GM23338 (cell line): ENCODE results near the gene CLK1. TPM values are rescaled to one million over a fixed set of nuclear protein-coding genes. Genes with fewer than 3 reads are reported as not detected.

Source experiments
- ATAC-seq: fragments of 200-7000 bp; cut with Tn5 transposase; 3 replicates; pipeline ENCODE4 v1.9.1; 2020
- DNase-seq: peaks from one replicate; pipeline ENCODE4 v3.0.0-alpha.2; 2015; ENCODE audit warnings: low spot score
- H2AFZ ChIP-seq: fragments of 200-600 bp; sonication (generic); 2 replicates; pipeline ENCODE4 v1.8.0; 2016; ENCODE audit warnings: antibody characterized with exemption, mild to moderate bottlenecking, moderate library complexity
- H3F3A ChIP-seq: fragments of 200-600 bp; sonication (generic); replicated peaks from 2 replicates; pipeline ENCODE4 v1.8.0; 2017; ENCODE audit warnings: antibody characterized with exemption, mixed run types, low read depth
- H3K27ac ChIP-seq: fragments of 200-600 bp; sonication (generic); 2 replicates; pipeline ENCODE4 v1.6.1; 2016; ENCODE audit warnings: low read depth
- H3K27me3 ChIP-seq: fragments of 200-600 bp; sonication (generic); 2 replicates; pipeline ENCODE4 v1.8.0; 2016; ENCODE audit warnings: mild to moderate bottlenecking, mixed run types, moderate library complexity; ENCODE audit not compliant: insufficient read depth
- H3K36me3 ChIP-seq: fragments of 200-600 bp; sonication (generic); 2 replicates; pipeline ENCODE4 v1.8.0; 2016; ENCODE audit warnings: mild to moderate bottlenecking; ENCODE audit not compliant: insufficient read depth
- H3K4me1 ChIP-seq: fragments of 200-600 bp; sonication (generic); 2 replicates; pipeline ENCODE4 v1.8.0; 2016; ENCODE audit warnings: mild to moderate bottlenecking, moderate library complexity; ENCODE audit not compliant: insufficient read depth
- H3K4me2 ChIP-seq: fragments of 200-600 bp; sonication (generic); 2 replicates; pipeline ENCODE4 v1.7.1; 2017; ENCODE audit warnings: mixed run types
- H3K4me3 ChIP-seq: fragments of 200-600 bp; sonication (generic); 2 replicates; pipeline ENCODE4 v1.6.1; 2016; ENCODE audit warnings: mixed run types
- H3K79me2 ChIP-seq: fragments of 200-600 bp; sonication (generic); replicated peaks from 2 replicates; pipeline ENCODE4 v1.8.0; 2017; ENCODE audit warnings: mild to moderate bottlenecking; ENCODE audit not compliant: insufficient read depth
- H3K9me2 ChIP-seq: fragments of 200-600 bp; sonication (generic); 2 replicates; pipeline ENCODE4 v1.8.0; 2017; ENCODE audit not compliant: insufficient read depth
- H4K20me1 ChIP-seq: fragments of 200-600 bp; sonication (generic); replicated peaks from 2 replicates; pipeline ENCODE4 v1.8.0; 2017; ENCODE audit warnings: mild to moderate bottlenecking; ENCODE audit not compliant: insufficient read depth
- H3K27ac Mint-ChIP-seq: 2 replicates; pipeline ENCODE4 v1.8.0; 2020; ENCODE audit warnings: inconsistent platforms, mild to moderate bottlenecking, moderate library complexity, mixed read lengths
- H3K27me3 Mint-ChIP-seq: 3 replicates; pipeline ENCODE4 v1.8.0; 2022; ENCODE audit warnings: low read depth, mild to moderate bottlenecking, moderate library complexity, mixed read lengths, inconsistent platforms; ENCODE audit not compliant: insufficient read depth, poor library complexity
- H3K36me3 Mint-ChIP-seq: 3 replicates; pipeline ENCODE4 v1.8.0; 2021; ENCODE audit warnings: low read depth, mild to moderate bottlenecking, inconsistent platforms, moderate library complexity, mixed read lengths
- H3K4me1 Mint-ChIP-seq: 3 replicates; pipeline ENCODE4 v1.8.0; 2020; ENCODE audit warnings: mild to moderate bottlenecking, inconsistent platforms, mixed read lengths
- H3K4me3 Mint-ChIP-seq: 3 replicates; pipeline ENCODE4 v1.8.0; 2021; ENCODE audit warnings: moderate library complexity, mild to moderate bottlenecking, inconsistent platforms, mixed read lengths
- H3K9me3 Mint-ChIP-seq: 3 replicates; pipeline ENCODE4 v1.8.0; 2020; ENCODE audit warnings: moderate library complexity, mild to moderate bottlenecking, inconsistent platforms, mixed read lengths
- CREB1 ChIP-seq: fragments of 250-450 bp; sonication (Bioruptor Pico); IDR thresholded peaks from 2 replicates; pipeline ENCODE4 v1.5.0; 2020; ENCODE audit warnings: low read depth, mild to moderate bottlenecking, moderate library complexity
- CTCF ChIP-seq, 2 experiments: fragments of 200-600 bp in 1 of 2; sonication (generic) in 1 of 2; conservative IDR thresholded peaks; 2 replicates each; pipeline versions ENCODE4 v1.5.1 to v1.6.1; 2016 to 2017; ENCODE audit warnings: antibody characterized with exemption in 2 of 2, low read depth in 2 of 2, mild to moderate bottlenecking in 2 of 2, moderate library complexity in 1 of 2
- ETS1 ChIP-seq: IDR thresholded peaks from 2 replicates; pipeline ENCODE4 v1.6.1; 2016; ENCODE audit warnings: antibody characterized with exemption
- EZH2phosphoT487 ChIP-seq: fragments of 200-600 bp; sonication (generic); IDR thresholded peaks from one replicate; pipeline ENCODE4 v1.8.1; 2018; ENCODE audit warnings: antibody characterized with exemption; ENCODE audit not compliant: unreplicated experiment
- ZNF114 ChIP-seq: fragments of 250-450 bp; sonication (Bioruptor Pico); IDR thresholded peaks from 2 replicates; pipeline ENCODE4 v1.5.0; 2020; ENCODE audit warnings: mild to moderate bottlenecking, moderate library complexity
- polyA plus RNA-seq: library from polyadenylated mRNA; unstranded; fragments of >200 nt; fragmentation: Nextera tagmentation; extraction: Ambion mirVana; gene quantifications from 2 replicates; pipeline ENCODE4 v1.2.1, GENCODE V29; 2016
- total RNA-seq: library from RNA; depleted of rRNA; stranded (reverse); fragments of >200 nt; shearing (Covaris generic); gene quantifications from 2 replicates; pipeline ENCODE4 v1.2.3, GENCODE V29; 2014
- TF ChIP-seq, protein P1 (sequence below): fragments of 250-450 bp; sonication (Bioruptor Pico); IDR thresholded peaks from 2 replicates; pipeline ENCODE4 v1.5.0; 2020; ENCODE audit warnings: mild to moderate bottlenecking, moderate library complexity
- TF ChIP-seq, protein P2 (sequence below): IDR thresholded peaks from one replicate; pipeline ENCODE4 v1.6.1; 2018; ENCODE audit warnings: antibody characterized with exemption; ENCODE audit not compliant: unreplicated experiment

Gene CLK1
- total and polyA plus RNA-seq, 2 experiments from 2014 or later = 26.7 to 36.0 TPM

GRCh38 chr2:200850512-200851256 is 13.8 kb downstream of the CLK1 start:
- H3K36me3 ChIP-seq = peaks cover 40% of the 10 kb centered on the region
- H3K9me2 ChIP-seq = no peaks in the 10 kb centered on the region
- Mint-ChIP-seq H3K27me3 (peaks cover 5% of the 10 kb centered on the region), H3K4me1 (no peaks in the 10 kb centered on the region), H3K4me3 (no peak overlapping the region), H3K36me3 (peaks cover 42% of the 10 kb centered on the region), H3K9me3 (no peaks in the 10 kb centered on the region), H3K27ac (no peak overlapping the region)
- no peak overlapping the region for H2AFZ ChIP-seq
- DNase-seq (peak; percentile 37), ATAC-seq (peak; percentile 44; the same call in 2 of the 3 replicates)
- H3K4me3 ChIP-seq = no peak overlapping the region
- TF ChIP-seq ZNF114 (CRISPR knock-in tag) = no peak
- peak in 1 of 2 experiments; percentile 23; a peak in 2 of 4 replicates for TF ChIP-seq CTCF (conservative IDR thresholded peaks at IDR 0.05; ENCODE audit: low read depth in 2 of 2)
- TF ChIP-seq CREB1 (CRISPR knock-in tag) = no peak
- H3K27ac ChIP-seq = no peak overlapping the region
- H3F3A ChIP-seq = peaks cover 8% of the 10 kb centered on the region
- no peak overlapping the region for H3K4me2 ChIP-seq
- no peaks in the 10 kb centered on the region; the same call in 1 of the 2 replicates for H4K20me1 ChIP-seq
- H3K27me3 ChIP-seq = no peaks in the 10 kb centered on the region
- H3K79me2 ChIP-seq = no peaks in the 10 kb centered on the region
- H3K4me1 ChIP-seq = no peaks in the 10 kb centered on the region

DNA sequence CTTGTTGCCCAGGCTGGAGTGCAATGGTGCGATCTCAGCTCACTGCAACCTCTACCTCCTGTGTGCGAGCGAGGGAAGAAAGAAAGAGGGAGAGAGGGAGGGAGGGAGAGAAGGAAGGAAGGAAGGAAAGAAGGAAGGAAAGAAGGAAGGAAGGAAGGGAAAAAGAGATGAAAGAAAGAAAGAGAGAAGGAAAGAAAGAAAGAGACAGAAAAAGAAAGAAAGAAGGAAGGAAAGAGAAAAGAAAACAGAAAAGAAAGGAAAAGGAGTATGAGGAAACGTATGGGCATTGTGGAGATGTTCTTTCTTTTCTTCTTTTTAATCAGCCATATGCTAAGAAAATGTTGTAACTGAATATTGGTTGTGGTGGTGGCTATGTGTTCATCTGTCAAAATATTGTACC is 16.5 kb downstream of the CLK1 start:
- Histone ChIP-seq H2AFZ (no peak overlapping the region), H3K4me2 (no peak overlapping the region), H3K4me3 (no peak overlapping the region), H3K4me1 (no peaks in the 10 kb centered on the region), H3K9me2 (no peaks in the 10 kb centered on the region), H3K79me2 (no peaks in the 10 kb centered on the region), H3K36me3 (peaks cover 12% of the 10 kb centered on the region; the same call in 1 of the 2 replicates), H3K27ac (no peak overlapping the region), H4K20me1 (no peaks in the 10 kb centered on the region; the same call in 1 of the 2 replicates), H3F3A (peaks cover 8% of the 10 kb centered on the region), H3K27me3 (no peaks in the 10 kb centered on the region)
- DNase-seq (no peak), ATAC-seq (no peak)
- Mint-ChIP-seq H3K36me3 (peaks cover 17% of the 10 kb centered on the region), H3K27me3 (peaks cover 4% of the 10 kb centered on the region), H3K9me3 (no peaks in the 10 kb centered on the region), H3K4me3 (no peak overlapping the region), H3K4me1 (no peaks in the 10 kb centered on the region), H3K27ac (no peak overlapping the region)
- TF ChIP-seq, protein P1, sequence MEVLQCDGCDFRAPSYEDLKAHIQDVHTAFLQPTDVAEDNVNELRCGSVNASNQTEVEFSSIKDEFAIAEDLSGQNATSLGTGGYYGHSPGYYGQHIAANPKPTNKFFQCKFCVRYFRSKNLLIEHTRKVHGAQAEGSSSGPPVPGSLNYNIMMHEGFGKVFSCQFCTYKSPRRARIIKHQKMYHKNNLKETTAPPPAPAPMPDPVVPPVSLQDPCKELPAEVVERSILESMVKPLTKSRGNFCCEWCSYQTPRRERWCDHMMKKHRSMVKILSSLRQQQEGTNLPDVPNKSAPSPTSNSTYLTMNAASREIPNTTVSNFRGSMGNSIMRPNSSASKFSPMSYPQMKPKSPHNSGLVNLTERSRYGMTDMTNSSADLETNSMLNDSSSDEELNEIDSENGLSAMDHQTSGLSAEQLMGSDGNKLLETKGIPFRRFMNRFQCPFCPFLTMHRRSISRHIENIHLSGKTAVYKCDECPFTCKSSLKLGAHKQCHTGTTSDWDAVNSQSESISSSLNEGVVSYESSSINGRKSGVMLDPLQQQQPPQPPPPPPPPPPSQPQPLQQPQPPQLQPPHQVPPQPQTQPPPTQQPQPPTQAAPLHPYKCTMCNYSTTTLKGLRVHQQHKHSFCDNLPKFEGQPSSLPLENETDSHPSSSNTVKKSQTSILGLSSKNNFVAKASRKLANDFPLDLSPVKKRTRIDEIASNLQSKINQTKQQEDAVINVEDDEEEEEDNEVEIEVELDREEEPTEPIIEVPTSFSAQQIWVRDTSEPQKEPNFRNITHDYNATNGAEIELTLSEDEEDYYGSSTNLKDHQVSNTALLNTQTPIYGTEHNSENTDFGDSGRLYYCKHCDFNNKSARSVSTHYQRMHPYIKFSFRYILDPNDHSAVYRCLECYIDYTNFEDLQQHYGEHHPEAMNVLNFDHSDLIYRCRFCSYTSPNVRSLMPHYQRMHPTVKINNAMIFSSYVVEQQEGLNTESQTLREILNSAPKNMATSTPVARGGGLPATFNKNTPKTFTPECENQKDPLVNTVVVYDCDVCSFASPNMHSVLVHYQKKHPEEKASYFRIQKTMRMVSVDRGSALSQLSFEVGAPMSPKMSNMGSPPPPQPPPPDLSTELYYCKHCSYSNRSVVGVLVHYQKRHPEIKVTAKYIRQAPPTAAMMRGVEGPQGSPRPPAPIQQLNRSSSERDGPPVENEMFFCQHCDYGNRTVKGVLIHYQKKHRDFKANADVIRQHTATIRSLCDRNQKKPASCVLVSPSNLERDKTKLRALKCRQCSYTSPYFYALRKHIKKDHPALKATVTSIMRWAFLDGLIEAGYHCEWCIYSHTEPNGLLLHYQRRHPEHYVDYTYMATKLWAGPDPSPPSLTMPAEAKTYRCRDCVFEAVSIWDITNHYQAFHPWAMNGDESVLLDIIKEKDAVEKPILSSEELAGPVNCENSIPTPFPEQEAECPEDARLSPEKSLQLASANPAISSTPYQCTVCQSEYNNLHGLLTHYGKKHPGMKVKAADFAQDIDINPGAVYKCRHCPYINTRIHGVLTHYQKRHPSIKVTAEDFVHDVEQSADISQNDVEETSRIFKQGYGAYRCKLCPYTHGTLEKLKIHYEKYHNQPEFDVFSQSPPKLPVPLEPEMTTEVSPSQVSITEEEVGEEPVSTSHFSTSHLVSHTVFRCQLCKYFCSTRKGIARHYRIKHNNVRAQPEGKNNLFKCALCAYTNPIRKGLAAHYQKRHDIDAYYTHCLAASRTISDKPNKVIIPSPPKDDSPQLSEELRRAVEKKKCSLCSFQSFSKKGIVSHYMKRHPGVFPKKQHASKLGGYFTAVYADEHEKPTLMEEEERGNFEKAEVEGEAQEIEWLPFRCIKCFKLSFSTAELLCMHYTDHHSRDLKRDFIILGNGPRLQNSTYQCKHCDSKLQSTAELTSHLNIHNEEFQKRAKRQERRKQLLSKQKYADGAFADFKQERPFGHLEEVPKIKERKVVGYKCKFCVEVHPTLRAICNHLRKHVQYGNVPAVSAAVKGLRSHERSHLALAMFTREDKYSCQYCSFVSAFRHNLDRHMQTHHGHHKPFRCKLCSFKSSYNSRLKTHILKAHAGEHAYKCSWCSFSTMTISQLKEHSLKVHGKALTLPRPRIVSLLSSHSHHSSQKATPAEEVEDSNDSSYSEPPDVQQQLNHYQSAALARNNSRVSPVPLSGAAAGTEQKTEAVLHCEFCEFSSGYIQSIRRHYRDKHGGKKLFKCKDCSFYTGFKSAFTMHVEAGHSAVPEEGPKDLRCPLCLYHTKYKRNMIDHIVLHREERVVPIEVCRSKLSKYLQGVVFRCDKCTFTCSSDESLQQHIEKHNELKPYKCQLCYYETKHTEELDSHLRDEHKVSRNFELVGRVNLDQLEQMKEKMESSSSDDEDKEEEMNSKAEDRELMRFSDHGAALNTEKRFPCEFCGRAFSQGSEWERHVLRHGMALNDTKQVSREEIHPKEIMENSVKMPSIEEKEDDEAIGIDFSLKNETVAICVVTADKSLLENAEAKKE = no peak
- TF ChIP-seq, protein P2, sequence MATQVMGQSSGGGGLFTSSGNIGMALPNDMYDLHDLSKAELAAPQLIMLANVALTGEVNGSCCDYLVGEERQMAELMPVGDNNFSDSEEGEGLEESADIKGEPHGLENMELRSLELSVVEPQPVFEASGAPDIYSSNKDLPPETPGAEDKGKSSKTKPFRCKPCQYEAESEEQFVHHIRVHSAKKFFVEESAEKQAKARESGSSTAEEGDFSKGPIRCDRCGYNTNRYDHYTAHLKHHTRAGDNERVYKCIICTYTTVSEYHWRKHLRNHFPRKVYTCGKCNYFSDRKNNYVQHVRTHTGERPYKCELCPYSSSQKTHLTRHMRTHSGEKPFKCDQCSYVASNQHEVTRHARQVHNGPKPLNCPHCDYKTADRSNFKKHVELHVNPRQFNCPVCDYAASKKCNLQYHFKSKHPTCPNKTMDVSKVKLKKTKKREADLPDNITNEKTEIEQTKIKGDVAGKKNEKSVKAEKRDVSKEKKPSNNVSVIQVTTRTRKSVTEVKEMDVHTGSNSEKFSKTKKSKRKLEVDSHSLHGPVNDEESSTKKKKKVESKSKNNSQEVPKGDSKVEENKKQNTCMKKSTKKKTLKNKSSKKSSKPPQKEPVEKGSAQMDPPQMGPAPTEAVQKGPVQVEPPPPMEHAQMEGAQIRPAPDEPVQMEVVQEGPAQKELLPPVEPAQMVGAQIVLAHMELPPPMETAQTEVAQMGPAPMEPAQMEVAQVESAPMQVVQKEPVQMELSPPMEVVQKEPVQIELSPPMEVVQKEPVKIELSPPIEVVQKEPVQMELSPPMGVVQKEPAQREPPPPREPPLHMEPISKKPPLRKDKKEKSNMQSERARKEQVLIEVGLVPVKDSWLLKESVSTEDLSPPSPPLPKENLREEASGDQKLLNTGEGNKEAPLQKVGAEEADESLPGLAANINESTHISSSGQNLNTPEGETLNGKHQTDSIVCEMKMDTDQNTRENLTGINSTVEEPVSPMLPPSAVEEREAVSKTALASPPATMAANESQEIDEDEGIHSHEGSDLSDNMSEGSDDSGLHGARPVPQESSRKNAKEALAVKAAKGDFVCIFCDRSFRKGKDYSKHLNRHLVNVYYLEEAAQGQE = no peak
- no peak for TF ChIP-seq EZH2phosphoT487
- TF ChIP-seq ZNF114 (CRISPR knock-in tag) = no peak
- no peak for TF ChIP-seq ETS1
